Measurements from ENCODE around the gene TIMM29. TPM values are rescaled to one million over a fixed set of nuclear protein-coding genes. Genes with fewer than 3 reads are reported as not detected.

TIMM29 gene
- total RNA-seq, 2 donors from 2014 or later, result 20.0 to 26.8 TPM

- no peak for TF ChIP-seq CTCF (conservative IDR thresholded peaks at IDR 0.05)
- Histone ChIP-seq H3K4me3 (ENCODE audit: low read length) (peak within 1 kb of the TSS; percentile 99), H3K4me1 (ENCODE audit: control insufficient read depth, insufficient read depth, low read length) (no peaks in the 10 kb centered on the region), H3K27me3 (ENCODE audit: control insufficient read depth, insufficient read depth, low read length, poor library complexity, severe bottlenecking) (no peaks in the 10 kb centered on the region), H3K27ac (ENCODE audit: low read depth, low read length) (peak within 1 kb of the TSS; percentile 96), H3K36me3 (ENCODE audit: control insufficient read depth, insufficient read depth, low read length) (peaks cover 9% of the 10 kb centered on the region), H3K9ac (ENCODE audit: extremely low read depth, low read length, poor library complexity, severe bottlenecking) (peak within 1 kb of the TSS; percentile 94), H3K9me3 (ENCODE audit: control insufficient read depth, low read length) (no peaks in the 10 kb centered on the region)
- H3K4me3 Mint-ChIP-seq, result peak within 1 kb of the TSS; percentile 96
- peaks cover 12% of the 10 kb centered on the region for H3K36me3 Mint-ChIP-seq (ENCODE audit: low read depth)
- no peaks in the 10 kb centered on the region for H3K27me3 Mint-ChIP-seq (ENCODE audit: insufficient read depth)
- DNase-seq, result peak; percentile 98
- H3K4me1 Mint-ChIP-seq, result peaks cover 10% of the 10 kb centered on the region
- WGBS, 2 experiments (ENCODE audit: insufficient coverage in 1 of 2, insufficient read length in 1 of 2), result 1 to 3% methylated on average over 6 to 90 of the region's 100 CpGs
- H3K9me3 Mint-ChIP-seq, result no peaks in the 10 kb centered on the region
- peak within 1 kb of the TSS; percentile 97 for H3K27ac Mint-ChIP-seq
These were observed 31.9 kb downstream of the TIMM29 start, which contains the start of gene SMARCA4 for GRCh38 chr19:10960314-10961072. Gene SMARCA4, plus strand, starts transcription at chr19:10961030. Its CDS starts 23,122 bp downstream, at chr19:10984152.

- H3K9ac ChIP-seq (ENCODE audit: extremely low read depth, low read length, poor library complexity, severe bottlenecking), result peak overlapping the region; percentile 94
- DNase-seq, result peak; percentile 73
- 0% methylated on average over 27 to 92 of the region's 92 CpGs for whole genome bisulfite sequencing, 2 experiments (ENCODE audit: insufficient coverage in 1 of 2, insufficient read length in 1 of 2)
- Mint-ChIP-seq H3K4me3 (peak overlapping the region; percentile 96), H3K27ac (peak overlapping the region; percentile 97), H3K9me3 (no peaks in the 10 kb centered on the region), H3K36me3 (ENCODE audit: low read depth) (peaks cover 14% of the 10 kb centered on the region), H3K4me1 (peaks cover 11% of the 10 kb centered on the region), H3K27me3 (ENCODE audit: insufficient read depth) (no peaks in the 10 kb centered on the region)
- TF ChIP-seq CTCF (conservative IDR thresholded peaks at IDR 0.05), result no peak
- H3K27ac ChIP-seq (ENCODE audit: low read depth, low read length), result peak overlapping the region; percentile 96
- H3K4me3 ChIP-seq (ENCODE audit: low read length), result peak overlapping the region; percentile 99
- H3K4me1 ChIP-seq (ENCODE audit: control insufficient read depth, insufficient read depth, low read length), result no peaks in the 10 kb centered on the region
- H3K36me3 ChIP-seq (ENCODE audit: control insufficient read depth, insufficient read depth, low read length), result peaks cover 10% of the 10 kb centered on the region
- no peaks in the 10 kb centered on the region for H3K27me3 ChIP-seq (ENCODE audit: control insufficient read depth, insufficient read depth, low read length, poor library complexity, severe bottlenecking)
- no peaks in the 10 kb centered on the region for H3K9me3 ChIP-seq (ENCODE audit: control insufficient read depth, low read length)
These were observed 32.7 kb downstream of the TIMM29 start for GRCh38 chr19:10961073-10961860.

GRCh38 chr19:10962863-10963262 is 34.3 kb downstream of the TIMM29 start:
- Mint-ChIP-seq H3K4me1 (peaks cover 15% of the 10 kb centered on the region), H3K36me3 (ENCODE audit: low read depth) (peaks cover 14% of the 10 kb centered on the region), H3K27me3 (ENCODE audit: insufficient read depth) (no peaks in the 10 kb centered on the region), H3K27ac (peak overlapping the region; percentile 85), H3K4me3 (peak overlapping the region; percentile 96), H3K9me3 (no peaks in the 10 kb centered on the region)
- Histone ChIP-seq H3K27me3 (ENCODE audit: control insufficient read depth, insufficient read depth, low read length, poor library complexity, severe bottlenecking) (no peaks in the 10 kb centered on the region), H3K9ac (ENCODE audit: extremely low read depth, low read length, poor library complexity, severe bottlenecking) (no peak overlapping the region), H3K4me3 (ENCODE audit: low read length) (peak overlapping the region; percentile 99), H3K36me3 (ENCODE audit: control insufficient read depth, insufficient read depth, low read length) (peaks cover 10% of the 10 kb centered on the region), H3K9me3 (ENCODE audit: control insufficient read depth, low read length) (no peaks in the 10 kb centered on the region), H3K4me1 (ENCODE audit: control insufficient read depth, insufficient read depth, low read length) (no peaks in the 10 kb centered on the region), H3K27ac (ENCODE audit: low read depth, low read length) (no peak overlapping the region)
- DNase-seq, result no peak
- WGBS, 2 experiments (ENCODE audit: insufficient coverage in 1 of 2, insufficient read length in 1 of 2), result 95 to 96% methylated on average over 6 to 10 of the region's 10 CpGs
- TF ChIP-seq CTCF (conservative IDR thresholded peaks at IDR 0.05), result no peak

All from endodermal cell (in vitro differentiated cells).